ENCODE data around the gene MPPED1.

DNA sequence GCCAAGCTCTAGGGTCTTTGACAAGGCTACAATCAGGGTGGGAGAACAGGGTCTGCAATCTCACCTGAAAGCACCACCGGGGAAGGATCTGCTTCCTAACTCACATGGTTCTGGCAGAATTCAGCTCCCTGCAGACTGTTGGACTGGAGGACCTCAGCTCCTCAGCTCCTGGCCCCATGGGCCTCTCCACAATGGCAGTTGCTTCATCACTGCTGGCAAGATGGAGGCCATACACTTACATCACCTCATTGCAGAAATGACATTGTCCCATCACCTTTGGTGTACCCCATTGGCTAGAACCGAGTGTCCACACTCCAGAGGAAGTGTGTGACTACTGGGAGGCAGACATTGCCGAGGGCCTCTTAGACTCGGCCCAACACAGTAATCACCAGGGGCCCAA, 20.9 kb upstream of the MPPED1 start:
- TF ChIP-seq, protein P1, sequence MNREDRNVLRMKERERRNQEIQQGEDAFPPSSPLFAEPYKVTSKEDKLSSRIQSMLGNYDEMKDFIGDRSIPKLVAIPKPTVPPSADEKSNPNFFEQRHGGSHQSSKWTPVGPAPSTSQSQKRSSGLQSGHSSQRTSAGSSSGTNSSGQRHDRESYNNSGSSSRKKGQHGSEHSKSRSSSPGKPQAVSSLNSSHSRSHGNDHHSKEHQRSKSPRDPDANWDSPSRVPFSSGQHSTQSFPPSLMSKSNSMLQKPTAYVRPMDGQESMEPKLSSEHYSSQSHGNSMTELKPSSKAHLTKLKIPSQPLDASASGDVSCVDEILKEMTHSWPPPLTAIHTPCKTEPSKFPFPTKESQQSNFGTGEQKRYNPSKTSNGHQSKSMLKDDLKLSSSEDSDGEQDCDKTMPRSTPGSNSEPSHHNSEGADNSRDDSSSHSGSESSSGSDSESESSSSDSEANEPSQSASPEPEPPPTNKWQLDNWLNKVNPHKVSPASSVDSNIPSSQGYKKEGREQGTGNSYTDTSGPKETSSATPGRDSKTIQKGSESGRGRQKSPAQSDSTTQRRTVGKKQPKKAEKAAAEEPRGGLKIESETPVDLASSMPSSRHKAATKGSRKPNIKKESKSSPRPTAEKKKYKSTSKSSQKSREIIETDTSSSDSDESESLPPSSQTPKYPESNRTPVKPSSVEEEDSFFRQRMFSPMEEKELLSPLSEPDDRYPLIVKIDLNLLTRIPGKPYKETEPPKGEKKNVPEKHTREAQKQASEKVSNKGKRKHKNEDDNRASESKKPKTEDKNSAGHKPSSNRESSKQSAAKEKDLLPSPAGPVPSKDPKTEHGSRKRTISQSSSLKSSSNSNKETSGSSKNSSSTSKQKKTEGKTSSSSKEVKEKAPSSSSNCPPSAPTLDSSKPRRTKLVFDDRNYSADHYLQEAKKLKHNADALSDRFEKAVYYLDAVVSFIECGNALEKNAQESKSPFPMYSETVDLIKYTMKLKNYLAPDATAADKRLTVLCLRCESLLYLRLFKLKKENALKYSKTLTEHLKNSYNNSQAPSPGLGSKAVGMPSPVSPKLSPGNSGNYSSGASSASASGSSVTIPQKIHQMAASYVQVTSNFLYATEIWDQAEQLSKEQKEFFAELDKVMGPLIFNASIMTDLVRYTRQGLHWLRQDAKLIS (CRISPR knock-in tag; IDR thresholded peaks at IDR 0.05), result no peak
- TF ChIP-seq ESRRA (CRISPR knock-in tag; IDR thresholded peaks at IDR 0.05; ENCODE audit: low read depth), result no peak; the same call in 1 of the 2 replicates
- no peak for TF ChIP-seq PHB2 (IDR thresholded peaks at IDR 0.05; ENCODE audit: partially characterized antibody)
